Kidney (tissue), 14 donors: ENCODE measurements around the gene TMC6. TPM values are rescaled to one million over a fixed set of nuclear protein-coding genes. Genes with fewer than 3 reads are reported as not detected.

Experiments used
- DNase-seq, 5 donors: peaks; one replicate each; pipeline ENCODE4 v3.0.0-alpha.2; 2013 to 2020
- FAIRE-seq: peaks from 2 replicates; lab custom pipeline; 2012; peaks lifted over from hg19 to GRCh38; lab: Jason Lieb, UNC
- H3K27ac ChIP-seq, 2 donors: one replicate each; pipeline ENCODE4 v1.7.0; 2013; ENCODE audit warnings: low read depth in 2 of 2, low read length in 2 of 2, inconsistent platforms in 1 of 2
- H3K27me3 ChIP-seq: one replicate; pipeline ENCODE4 v1.7.1; 2013; ENCODE audit warnings: low read length, inconsistent platforms; ENCODE audit not compliant: control insufficient read depth, insufficient read depth
- H3K36me3 ChIP-seq, 3 donors: one replicate each; pipeline versions ENCODE4 v1.7.0 to v1.7.1; 2013; ENCODE audit warnings: low read length in 3 of 3, control low read depth in 1 of 3, inconsistent platforms in 1 of 3; ENCODE audit not compliant: insufficient read depth in 3 of 3, control insufficient read depth in 2 of 3
- H3K4me1 ChIP-seq, 3 donors: one replicate each; pipeline versions ENCODE4 v1.7.0 to v1.7.1; 2013; ENCODE audit warnings: low read length in 3 of 3, inconsistent platforms in 1 of 3, low read depth in 1 of 3; ENCODE audit not compliant: control insufficient read depth in 2 of 3, insufficient read depth in 2 of 3
- H3K4me3 ChIP-seq, 3 donors: one replicate each; pipeline versions ENCODE4 v1.7.0 to v1.8.1; 2013; ENCODE audit warnings: low read length in 3 of 3, control low read depth in 1 of 3, inconsistent platforms in 1 of 3
- H3K9ac ChIP-seq, 3 donors: one replicate each; pipeline versions ENCODE4 v1.7.0 to v1.7.1; 2013; ENCODE audit warnings: low read length in 3 of 3, control low read depth in 1 of 3, inconsistent platforms in 1 of 3
- H3K9me3 ChIP-seq, 3 donors: one replicate each; pipeline versions ENCODE4 v1.7.0 to v1.7.1; 2013; ENCODE audit warnings: low read length in 3 of 3, control low read depth in 1 of 3, inconsistent platforms in 1 of 3; ENCODE audit not compliant: control insufficient read depth in 2 of 3, insufficient read depth in 1 of 3
- CTCF ChIP-seq: IDR thresholded peaks from 3 replicates; pipeline ENCODE4 v1.5.1; 2012; ENCODE audit warnings: mild to moderate bottlenecking, moderate library complexity, borderline replicate concordance; ENCODE audit not compliant: insufficient read depth; ENCODE audit errors: extremely low read depth
- intact Hi-C: fragments of 100-400 bp; cut with DNase I; formaldehyde crosslinking; loops from one replicate; pipeline ENCODE4 v1.11.1; 2022
- polyA plus RNA-seq: library from polyadenylated mRNA; stranded (reverse); fragments of 350-450 nt; fragmentation: Illumina TruSeq; extraction: RNeasy Lipid Tissue Mini Kit (QIAGEN cat#74804); gene quantifications from one replicate; pipeline ENCODE4 v1.2.3, GENCODE V29; 2014; ENCODE audit warnings: low read depth, low replicate concordance; ENCODE audit not compliant: insufficient read depth
- total RNA-seq: library from RNA; stranded (reverse); fragmentation: NEBNext Ultra II Directional; extraction: Animal tissue kit (Norgen Biotek cat#: 25700); gene quantifications from one replicate; pipeline ENCODE4 v1.2.1, GENCODE V29; 2021
- donor health status: control.
- donor health status: control.
- donor health status: control.
- donor health status: control.
- donor health status: control.
- donor health status: DM: yes; HTN: yes; CAD: no.
- donor health status: Normal renal cell carcinoma (clear cell type).

TMC6 gene
- total and polyA plus RNA-seq, 2 donors from 2014 or later: 15.0 to 115 TPM

- Histone ChIP-seq H3K27ac (no peak overlapping the region), H3K9me3 (no peaks in the 10 kb centered on the region), H3K27me3 (no peaks in the 10 kb centered on the region), H3K4me3 (no peak overlapping the region), H3K36me3 (no peaks in the 10 kb centered on the region), H3K9ac (no peak overlapping the region), H3K4me1 (peaks cover 0 to 2% (median 0%) of the 10 kb centered on the region in 3 donors)
- FAIRE-seq (no peak), DNase-seq (peak in 1 of 5 donors; percentile 51)
- intact Hi-C loops: loop anchor here (10.0 kb wide), 2 partner anchors 60 to 130 kb away; no protein-coding TSS in a partner anchor
- no peak for TF ChIP-seq CTCF
Measured at GRCh38 chr17:78114831-78115723, 13.5 kb downstream of the TMC6 start.

GRCh38 chr17:78113804-78114785, 14.5 kb downstream of the TMC6 start:
- DNase-seq: peak in 1 of 5 donors; percentile 43
- Histone ChIP-seq H3K4me1 (peaks cover 0 to 2% (median 0%) of the 10 kb centered on the region in 3 donors), H3K36me3 (no peaks in the 10 kb centered on the region), H3K9ac (no peak overlapping the region), H3K9me3 (no peaks in the 10 kb centered on the region), H3K4me3 (no peak overlapping the region), H3K27me3 (no peaks in the 10 kb centered on the region), H3K27ac (no peak overlapping the region)
- FAIRE-seq: no peak
- TF ChIP-seq CTCF: no peak
- intact Hi-C loops: loop anchor here (10.0 kb wide), 2 partner anchors 61 to 131 kb away; no protein-coding TSS in a partner anchor

DNA sequence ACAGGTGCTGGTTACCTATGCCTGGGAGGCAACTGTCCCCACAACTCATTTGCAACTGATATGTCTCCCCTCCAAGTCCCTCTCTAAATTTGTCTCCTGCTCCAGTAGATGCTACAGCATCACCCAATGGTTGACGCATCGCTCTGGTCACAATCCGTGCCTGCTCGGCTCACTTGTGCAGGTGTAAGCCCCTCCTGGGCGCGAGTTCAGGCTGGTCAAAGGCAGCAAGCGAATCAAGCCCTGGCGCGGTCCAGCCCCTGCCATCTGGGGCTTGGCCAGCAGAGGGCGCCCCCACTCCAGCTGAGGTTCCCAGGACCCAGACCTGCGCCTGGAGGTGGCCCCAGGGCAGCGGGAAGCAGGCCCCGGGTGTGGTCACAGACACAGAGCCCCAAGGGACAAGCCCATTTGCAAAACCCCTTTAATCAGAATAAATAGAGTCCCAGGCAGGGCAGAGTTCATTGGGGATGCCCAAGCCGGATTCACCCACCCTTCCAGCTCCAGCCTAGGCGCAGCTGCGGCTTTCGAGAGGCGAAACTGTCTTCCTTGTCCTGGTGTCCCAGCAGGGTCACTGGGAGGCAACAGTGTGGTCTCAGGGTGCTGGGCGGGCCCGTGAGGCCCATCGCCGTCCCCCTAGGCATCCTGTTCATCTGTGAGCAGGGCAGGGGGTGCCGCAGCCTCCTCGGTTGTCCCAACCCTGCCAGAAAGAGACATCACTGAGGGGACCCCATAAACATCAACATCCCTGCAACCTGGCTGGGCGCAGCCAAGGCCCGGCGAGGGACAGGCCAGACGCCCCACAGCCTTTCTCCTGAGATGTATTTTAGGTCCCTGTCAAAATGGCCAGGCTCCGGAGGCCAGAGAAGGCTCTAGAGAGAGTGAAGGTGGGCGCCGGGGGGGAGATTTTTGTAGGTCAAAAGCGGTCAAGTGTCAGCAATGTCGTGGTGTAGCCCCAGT, 15.8 kb downstream of the TMC6 start:
- intact Hi-C loops: loop anchor here (10.0 kb wide), 2 partner anchors 62 to 132 kb away; no protein-coding TSS in a partner anchor
- Histone ChIP-seq H3K36me3 (no peaks in the 10 kb centered on the region), H3K4me3 (no peak overlapping the region), H3K27me3 (no peaks in the 10 kb centered on the region), H3K4me1 (peaks cover 0 to 5% (median 0%) of the 10 kb centered on the region in 3 donors), H3K9ac (no peak overlapping the region), H3K27ac (no peak overlapping the region), H3K9me3 (no peaks in the 10 kb centered on the region)
- DNase-seq (peak; percentile 64 to 88 (median 77)), FAIRE-seq (no peak)
- peak; percentile 98 for TF ChIP-seq CTCF
